HTR-8/SVneo (cell line): ENCODE results near the gene TENM3.
A peak's percentile ranks its signal among the peaks of the same experiment; 100 is the strongest.

Experiments
- DNase-seq: peaks from one replicate; pipeline ENCODE4 v3.0.0; 2011; ENCODE audit warnings: low spot score, mixed read lengths; ENCODE audit not compliant: insufficient read length
- FAIRE-seq: peaks from 2 replicates; lab custom pipeline; 2011; peaks lifted over from hg19 to GRCh38; lab: Jason Lieb, UNC

TENM3 gene

DNA sequence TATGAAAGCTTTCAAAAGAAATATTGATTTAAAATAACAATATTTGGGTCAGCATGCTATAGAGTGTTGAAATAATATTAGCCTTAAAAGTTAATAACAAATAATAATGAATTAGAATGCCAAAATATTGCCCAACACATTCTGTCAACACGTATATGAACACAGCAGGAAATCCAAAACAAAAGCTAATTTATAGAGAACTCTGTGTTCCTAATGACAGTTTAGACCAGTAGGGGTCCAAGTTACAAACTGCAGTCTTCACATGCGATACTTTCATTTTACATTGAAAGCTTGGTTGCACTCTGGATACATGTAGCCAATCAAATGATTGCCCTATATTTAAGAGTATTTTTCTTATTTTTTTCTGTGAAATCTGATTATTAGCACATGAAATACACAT is 399.6 kb downstream of the TENM3 start:
- no peak for FAIRE-seq
- DNase-seq: peak; percentile 41

DNA sequence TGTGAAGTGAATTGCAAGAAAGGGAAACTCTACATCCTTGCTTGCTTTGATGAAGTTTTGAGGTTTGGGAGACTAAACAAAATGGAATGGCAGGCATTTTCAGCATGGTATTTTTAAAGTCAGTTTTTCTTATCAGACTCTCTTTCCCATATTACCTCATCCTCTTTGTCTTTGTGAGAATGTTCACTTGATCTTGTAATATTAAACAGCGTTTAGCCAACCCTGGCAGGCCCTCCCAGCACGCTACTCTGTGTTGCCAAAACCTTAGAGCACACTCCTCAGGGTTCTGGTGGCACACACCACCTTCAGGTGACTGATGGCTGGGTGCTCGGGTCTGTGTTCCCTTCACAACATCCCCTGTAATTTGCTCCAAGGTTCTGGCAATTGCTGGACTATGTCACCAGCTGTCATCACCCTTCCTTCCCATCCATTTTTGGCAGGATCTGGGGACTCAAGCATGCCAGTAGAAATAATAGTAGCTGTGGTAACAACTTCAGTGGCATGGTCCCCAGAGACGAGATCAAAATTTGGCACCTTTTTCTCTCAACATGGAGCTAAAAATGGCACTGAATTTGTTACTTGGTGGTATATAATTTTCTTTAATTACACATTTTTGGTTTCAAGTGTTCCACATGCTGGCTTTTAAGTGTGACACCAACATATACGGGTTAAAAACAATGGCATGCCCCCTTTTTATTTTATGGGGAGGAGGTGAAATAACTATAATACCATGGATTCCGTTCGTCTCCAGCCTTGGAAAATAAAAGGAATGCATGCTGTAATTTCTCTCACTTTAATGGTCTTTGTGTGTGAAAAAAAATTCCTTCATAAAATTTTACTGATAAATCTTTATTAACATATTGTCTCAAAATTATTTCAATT is 400.8 kb downstream of the TENM3 start:
- peak; percentile 72 for FAIRE-seq

DNA sequence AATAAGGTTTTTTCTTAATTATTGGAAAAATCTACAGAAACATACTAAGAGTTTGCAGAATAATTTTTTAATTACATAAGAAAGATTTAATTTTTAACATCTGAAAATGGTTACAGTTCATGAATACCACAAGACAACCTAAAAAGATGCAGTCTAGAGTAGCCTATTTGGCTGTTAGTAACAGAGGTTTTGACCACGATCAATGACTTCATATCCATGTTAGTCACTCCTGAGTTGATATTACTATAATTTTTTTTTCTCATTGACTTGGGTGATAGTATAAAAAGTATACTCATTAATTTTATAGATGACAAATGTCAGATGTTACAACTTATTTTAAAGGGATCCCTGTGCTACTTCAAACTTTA is 401.5 kb downstream of the TENM3 start:
- no peak for DNase-seq
- no peak for FAIRE-seq

More for the DNA sequence above, 400.8 kb downstream of the TENM3 start:
- peak; percentile 28 for DNase-seq

DNA sequence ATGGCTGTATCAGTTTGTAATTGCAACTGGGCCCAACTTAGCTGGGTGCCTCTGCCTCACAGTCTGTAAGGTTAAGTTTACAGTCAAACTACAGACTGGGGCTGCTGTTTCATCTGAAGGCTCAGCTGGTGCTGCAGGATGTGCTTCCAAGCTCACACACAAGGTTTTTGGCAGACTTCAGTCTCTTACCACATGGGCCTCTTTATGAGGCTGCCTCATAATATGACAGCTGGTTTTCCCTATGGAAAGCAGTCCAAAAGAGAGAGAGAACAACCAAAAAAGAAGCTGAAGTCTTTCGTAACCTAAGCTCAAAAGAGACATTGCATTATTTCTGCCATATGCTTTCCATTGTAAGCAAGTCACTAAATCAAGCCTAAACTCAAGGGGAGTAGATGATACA is 402.3 kb downstream of the TENM3 start:
- DNase-seq (no peak), FAIRE-seq (no peak)

GRCh38 chr4:182647646-182648300 is 404.6 kb downstream of the TENM3 start:
- no peak for DNase-seq
- FAIRE-seq: no peak

GRCh38 chr4:182648766-182649165 is 405.6 kb downstream of the TENM3 start:
- no peak for DNase-seq
- no peak for FAIRE-seq

- peak; percentile 57 for FAIRE-seq
- peak; percentile 3 for DNase-seq
Observed at GRCh38 chr4:182649698-182650477, 406.7 kb downstream of the TENM3 start.

DNA sequence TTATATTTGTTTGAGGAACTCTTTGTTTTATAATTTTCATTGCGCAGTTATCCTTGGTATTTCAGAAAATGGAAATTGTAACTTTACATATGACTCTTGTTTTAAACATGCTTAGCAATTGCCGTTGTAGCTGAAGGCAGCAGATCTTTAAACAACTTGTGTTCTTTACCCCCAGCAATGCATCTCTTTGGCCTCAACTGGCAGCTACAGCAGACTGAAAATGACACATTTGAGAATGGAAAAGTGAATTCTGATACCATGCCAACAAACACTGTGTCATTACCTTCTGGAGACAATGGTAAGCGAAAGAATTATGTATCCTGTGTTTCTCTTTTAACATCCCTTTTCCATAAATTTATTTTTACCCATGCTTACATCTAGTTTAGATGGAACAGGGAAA is 410.4 kb downstream of the TENM3 start:
- no peak for DNase-seq

DNA sequence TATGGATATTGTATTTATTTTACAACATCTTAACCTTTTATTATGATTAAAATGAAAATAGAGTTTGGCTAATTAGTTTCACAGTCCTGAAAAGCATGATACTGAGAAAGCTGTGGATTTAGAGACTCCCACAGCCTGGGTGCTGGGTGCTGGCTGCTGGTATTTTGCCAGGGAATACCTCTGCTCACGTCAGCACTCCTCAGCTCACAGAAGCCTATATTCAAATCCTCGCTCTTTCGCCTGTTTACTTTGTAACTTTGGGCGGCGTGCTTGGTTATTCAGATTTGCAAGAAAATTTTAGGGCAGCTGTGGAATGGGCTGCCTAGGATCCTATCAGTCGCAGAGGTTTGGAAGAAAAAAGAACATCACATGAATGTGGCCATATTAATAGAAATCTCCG is 412.1 kb downstream of the TENM3 start:
- DNase-seq (no peak), FAIRE-seq (no peak)

More for the DNA sequence above, 410.4 kb downstream of the TENM3 start:
- FAIRE-seq: no peak

DNA sequence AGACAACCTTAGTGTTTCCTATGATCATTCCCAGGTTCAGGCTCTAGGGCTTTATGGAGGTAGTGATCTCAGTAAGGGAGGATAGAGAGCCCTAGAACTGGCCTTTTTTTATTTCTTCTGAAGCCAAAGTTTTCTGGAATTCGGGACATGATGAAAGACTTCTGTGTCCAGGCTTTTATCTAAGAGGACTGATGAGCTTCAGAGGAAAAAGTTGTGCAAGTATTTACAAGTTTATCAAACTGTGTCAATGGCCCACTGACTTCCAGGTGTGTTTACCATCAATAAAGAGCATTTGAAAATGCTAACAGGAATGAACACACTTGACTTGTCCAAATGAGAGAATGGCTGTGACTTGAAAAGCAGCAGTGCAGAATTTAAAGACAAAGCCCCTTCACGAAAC is 419.3 kb downstream of the TENM3 start:
- no peak for FAIRE-seq
- DNase-seq: no peak

DNA sequence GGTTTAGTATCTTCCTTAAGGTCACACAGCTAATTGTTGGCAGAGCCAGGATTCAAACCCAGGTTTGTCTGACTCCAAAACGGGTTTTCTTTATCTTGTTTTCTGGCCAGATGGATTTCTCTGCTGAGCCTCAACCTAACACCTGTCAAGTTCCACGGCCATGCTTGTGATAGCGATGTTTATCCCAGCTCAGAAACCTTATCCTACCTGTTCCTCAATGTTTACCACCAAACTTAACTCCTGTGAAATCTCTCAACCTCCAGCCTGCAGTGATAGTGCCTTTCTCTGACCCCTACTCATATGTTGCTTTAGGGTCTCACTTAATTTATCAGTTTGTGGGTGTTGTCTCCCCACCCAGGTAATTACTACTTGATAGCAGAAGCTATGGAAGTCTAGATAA is 428.0 kb downstream of the TENM3 start:
- peak; percentile 4 for FAIRE-seq
- no peak for DNase-seq

- FAIRE-seq (no peak), DNase-seq (no peak)
Observed at GRCh38 chr4:182671749-182672148, 428.5 kb downstream of the TENM3 start.

- FAIRE-seq: no peak
- DNase-seq: no peak
Observed at GRCh38 chr4:182678590-182678989, 435.4 kb downstream of the TENM3 start.

- FAIRE-seq (no peak), DNase-seq (no peak)
Observed at GRCh38 chr4:182679533-182679932, 436.3 kb downstream of the TENM3 start.

GRCh38 chr4:182680234-182680653 is 437.0 kb downstream of the TENM3 start:
- DNase-seq (no peak), FAIRE-seq (no peak)

DNA sequence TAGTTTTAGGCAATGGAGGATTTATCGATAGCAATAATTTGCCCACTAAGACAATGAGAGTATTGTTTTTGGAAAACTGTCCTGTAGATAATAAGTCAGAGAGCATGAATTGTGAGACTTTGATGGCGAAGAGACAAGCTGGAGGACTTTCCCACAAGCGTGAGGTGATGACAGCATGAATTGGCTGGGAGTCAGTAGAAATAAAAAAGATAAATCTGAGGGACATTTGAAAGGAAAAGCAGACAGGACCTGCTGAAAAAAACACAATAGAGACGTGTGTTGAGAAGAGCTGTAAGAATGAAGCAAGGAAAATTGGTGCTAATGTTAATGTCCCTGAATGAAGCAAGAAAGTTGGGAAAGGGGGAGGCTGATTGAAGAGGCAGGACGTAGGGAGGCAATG is 440.5 kb downstream of the TENM3 start:
- DNase-seq (no peak), FAIRE-seq (no peak)

DNA sequence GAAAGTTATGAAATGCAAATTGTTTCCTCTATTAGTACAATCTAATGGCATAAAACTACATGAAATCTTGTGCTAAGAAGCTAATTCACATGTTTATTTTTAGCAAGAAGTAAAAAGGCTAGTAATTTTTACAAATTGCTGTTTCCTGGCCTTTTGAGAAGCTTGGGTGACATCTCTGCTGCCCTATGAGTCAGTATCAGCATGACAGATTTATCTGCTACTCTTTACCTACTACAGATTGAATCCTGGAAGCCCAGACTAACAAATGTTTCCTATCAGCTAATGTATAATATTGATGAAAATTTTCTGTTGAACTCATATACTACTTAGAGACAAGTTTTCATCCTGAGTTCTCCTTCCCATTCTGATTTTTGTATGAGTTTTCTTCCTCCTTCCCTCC is 441.6 kb downstream of the TENM3 start:
- DNase-seq (no peak), FAIRE-seq (no peak)

DNA sequence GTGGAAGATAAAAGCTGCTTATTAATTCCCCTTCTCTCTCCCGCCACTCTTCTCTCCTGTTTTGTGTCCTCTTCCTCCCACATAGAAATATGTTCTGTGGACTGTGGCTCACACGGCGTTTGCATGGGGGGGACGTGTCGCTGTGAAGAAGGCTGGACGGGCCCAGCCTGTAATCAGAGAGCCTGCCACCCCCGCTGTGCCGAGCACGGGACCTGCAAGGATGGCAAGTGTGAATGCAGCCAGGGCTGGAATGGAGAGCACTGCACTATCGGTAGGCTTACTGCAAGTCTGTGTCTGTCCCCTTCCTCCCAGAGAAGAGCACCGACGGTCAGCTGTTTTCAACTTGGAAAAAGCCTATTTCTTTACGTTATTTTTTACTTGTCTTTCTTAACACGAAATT is 444.9 kb downstream of the TENM3 start:
- FAIRE-seq (no peak), DNase-seq (no peak)

GRCh38 chr4:182694551-182694950 is 451.3 kb downstream of the TENM3 start:
- DNase-seq (no peak), FAIRE-seq (no peak)

- FAIRE-seq (no peak), DNase-seq (no peak)
Observed at GRCh38 chr4:182695009-182695408, 451.8 kb downstream of the TENM3 start.

DNA sequence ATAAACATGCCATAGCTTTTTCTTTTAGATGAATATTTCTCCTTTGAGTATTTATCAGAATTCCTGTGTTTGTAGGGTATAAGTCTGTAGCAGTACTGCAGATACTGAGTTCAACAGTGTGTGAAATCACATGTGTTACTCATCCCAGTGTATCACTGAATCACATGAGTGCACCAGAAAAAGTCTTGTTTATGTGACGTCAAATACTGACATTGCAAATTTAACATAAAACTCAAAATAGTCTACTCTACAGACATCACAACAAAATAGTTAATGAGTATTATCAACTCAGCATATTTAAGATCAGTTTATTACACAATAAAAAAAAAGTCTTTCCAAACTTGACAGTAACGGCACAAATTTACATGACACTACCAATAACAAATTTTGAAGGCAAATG is 452.6 kb downstream of the TENM3 start:
- FAIRE-seq (no peak), DNase-seq (no peak)
